ENCODE measurements around the gene AOPEP. TPM values are rescaled to one million over a fixed set of nuclear protein-coding genes. Genes with fewer than 3 reads are reported as not detected.
"Not testable (repeated sequence)": the region's sequence is repeated elsewhere in the genome, so short reads cannot be mapped to it uniquely, and the experiment has no call there.

The AOPEP gene
- polyA plus RNA-seq, 3 donors, result 56.6 to 63.4 (median 60.7) TPM

- DNase-seq (ENCODE audit: extremely low read depth in 1 of 11, low read depth in 9 of 11, low spot score in 4 of 11), result no peak
These were observed 98.6 kb downstream of the AOPEP start for GRCh38 chr9:94824913-94825610.

GRCh38 chr9:94825611-94825958 is 99.1 kb downstream of the AOPEP start:
- no peak for DNase-seq (ENCODE audit: extremely low read depth in 1 of 11, low read depth in 9 of 11, low spot score in 4 of 11)

DNA sequence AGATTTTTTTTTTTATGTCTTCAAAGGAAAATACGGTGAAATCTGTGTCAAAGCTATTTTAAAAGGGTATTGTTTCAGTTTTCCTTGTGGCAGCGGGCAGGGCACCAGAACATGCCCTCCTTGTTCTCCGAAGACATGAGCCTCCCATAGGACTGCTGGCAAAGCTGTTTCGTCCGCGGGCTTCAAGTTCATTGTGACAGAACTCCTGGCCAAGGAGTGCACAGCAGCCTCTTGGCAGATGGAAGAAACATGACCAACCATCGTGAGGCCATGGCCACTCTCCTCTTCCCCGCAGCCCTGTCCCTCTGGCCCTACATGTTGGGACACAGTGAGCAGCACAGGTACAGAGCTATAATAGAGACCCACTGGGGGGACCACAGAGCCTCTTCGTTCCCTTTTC is 99.5 kb downstream of the AOPEP start:
- no peak for DNase-seq (ENCODE audit: extremely low read depth in 1 of 11, low read depth in 9 of 11, low spot score in 4 of 11)

DNA sequence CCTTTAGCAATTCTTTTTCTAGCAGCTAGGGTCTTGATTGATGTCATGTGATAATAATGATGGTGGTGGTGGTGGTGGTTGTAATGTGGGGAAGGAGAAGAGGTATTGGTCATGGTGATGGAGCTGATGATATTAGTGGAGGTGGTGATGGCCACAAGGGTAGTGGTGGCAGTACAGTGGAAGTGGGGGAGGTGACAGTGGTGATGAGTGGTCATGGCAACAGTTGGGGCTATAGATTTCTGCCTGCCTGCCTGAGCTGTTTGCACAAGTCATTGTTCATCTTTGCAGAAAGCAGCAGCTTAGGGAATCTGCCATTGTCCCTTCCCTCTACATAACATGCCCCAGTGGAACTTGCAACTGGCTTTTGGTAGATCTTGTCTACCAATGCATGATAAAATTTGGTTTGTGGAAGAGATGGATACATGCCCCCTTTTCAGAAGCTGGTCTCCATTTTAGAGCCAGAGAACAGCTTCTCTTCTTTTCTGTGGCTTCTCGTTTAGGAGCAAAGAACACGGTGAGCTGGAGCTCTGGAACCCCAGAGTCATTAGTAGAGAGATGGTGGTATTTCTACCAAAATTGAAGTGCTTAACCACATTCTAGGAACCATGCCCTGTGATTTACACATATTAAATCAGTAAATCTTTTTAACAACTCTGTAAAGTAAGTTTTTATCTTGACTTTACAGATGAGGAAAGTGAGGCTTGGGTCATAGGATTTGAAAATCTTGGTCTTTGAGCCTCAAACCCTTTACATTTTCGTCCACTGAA is 100.3 kb downstream of the AOPEP start:
- DNase-seq (ENCODE audit: extremely low read depth in 1 of 11, low read depth in 9 of 11, low spot score in 4 of 11), result no peak

DNA sequence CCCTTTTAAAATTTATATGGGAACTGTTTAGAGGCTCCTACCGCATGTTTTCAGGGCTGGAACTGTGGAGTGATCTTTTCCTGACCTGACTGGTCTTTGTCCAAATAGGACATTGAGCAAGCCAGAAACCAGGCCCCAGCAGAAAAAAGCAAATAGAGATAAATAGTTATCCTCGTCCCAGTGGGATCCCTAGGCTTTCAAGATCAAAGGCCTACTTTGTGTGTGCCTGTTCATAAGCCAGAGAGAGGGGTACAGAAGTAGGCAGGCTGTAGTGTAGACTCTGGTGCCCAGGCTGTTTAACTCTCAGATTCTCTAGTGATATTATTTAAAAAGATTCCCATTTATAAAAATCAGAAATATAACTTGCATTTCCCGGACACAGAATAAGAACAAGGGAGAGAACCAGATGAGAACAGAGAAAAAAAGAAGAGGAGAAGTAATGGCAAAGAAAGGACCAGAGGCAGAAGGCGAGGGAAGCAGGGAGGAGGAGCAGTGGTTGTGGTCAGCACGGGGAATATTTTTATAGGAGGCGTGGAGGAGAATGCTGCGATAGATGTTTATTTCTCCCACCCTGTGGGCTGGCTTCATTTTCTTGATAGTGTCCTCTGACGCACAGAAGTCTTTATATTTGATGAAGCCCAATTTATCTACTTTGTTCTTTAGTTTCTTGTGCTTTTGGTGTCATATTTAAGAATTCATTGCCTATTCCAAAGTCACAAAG is 101.2 kb downstream of the AOPEP start:
- no peak for DNase-seq (ENCODE audit: extremely low read depth in 1 of 11, low read depth in 9 of 11, low spot score in 4 of 11)

- DNase-seq (ENCODE audit: extremely low read depth in 1 of 11, low read depth in 9 of 11, low spot score in 4 of 11), result no peak
These were observed 103.0 kb downstream of the AOPEP start for GRCh38 chr9:94829380-94830070.

DNA sequence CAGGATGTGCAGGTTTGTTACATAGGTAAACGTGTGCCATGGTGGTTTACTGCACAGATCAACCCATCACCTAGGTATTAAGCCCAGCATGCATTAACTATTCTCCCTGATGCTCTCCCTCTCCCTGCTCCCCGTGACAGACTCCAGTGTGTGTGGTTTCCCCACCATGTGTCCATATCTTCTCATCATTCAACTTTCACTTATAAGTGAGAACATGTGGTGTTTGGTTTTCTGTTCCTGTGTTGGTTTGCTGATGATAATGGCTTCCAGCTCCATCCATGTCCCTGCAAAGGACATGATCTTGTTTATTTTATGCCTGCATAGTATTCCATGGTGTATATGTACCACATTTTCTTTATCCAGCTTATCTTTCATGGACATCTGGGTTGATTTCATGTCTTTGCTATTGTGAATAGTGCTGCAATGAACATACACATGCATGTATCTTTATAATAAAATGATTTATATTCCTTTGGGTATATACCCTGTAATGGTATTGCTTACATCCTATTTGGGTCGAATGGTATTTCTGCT is 103.6 kb downstream of the AOPEP start:
- DNase-seq (ENCODE audit: extremely low read depth in 1 of 11, low read depth in 9 of 11, low spot score in 4 of 11), result not testable (repeated sequence)

DNA sequence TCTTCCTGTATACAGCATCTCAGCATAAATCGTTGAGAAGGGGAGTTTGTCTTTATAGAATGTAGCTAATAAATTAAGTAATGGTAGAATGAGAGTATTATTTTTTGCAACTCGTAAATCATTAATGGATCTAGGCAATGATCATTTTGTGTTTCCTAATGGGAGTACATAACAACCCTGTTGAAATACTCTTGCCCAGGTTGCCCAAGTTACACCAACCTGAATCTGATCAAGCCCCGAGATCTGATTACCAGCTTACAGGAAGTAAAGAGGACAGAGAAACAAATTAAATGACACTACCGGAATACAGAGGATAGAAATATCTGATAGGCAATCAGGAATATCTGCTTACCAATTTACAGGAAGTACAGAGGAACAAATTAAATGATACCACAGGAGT is 107.3 kb downstream of the AOPEP start:
- DNase-seq (ENCODE audit: extremely low read depth in 1 of 11, low read depth in 9 of 11, low spot score in 4 of 11), result no peak

DNA sequence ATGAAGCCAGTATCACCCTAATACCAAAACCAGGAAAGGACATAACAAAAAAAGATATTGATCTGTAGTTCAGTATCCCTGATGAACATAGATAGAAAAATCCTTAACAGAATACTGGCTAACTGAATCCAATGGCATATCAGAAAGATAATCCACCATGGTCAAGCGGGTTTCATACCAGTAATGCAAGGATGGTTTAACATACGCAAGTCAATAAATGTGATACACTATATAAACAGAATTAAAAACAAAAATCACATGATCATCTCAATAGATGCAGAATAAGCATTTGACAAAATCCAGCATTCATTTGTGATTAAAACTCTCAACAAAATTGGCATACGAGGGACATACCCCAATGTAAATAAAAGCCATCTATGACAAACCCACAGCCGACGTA is 110.9 kb downstream of the AOPEP start:
- no peak for DNase-seq (ENCODE audit: extremely low read depth in 1 of 11, low read depth in 9 of 11, low spot score in 4 of 11)

DNA sequence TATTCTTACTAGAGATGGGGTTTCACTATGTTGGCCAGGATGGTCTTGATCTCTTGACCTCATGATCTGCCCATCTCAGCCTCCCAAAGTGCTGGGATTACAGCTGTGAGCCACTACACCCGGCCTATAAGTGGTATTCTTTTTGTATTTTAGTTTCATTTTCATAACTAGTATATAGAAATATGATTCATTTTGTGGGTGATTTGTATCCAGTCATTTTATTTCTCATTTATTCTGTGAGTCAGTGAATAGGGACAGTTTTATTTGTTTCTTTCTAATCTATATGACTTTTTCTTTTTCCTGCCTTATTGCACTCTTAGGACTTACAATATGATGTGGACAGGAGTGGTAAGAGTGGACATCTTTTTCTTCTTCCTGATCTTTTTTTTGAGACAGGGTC is 112.9 kb downstream of the AOPEP start:
- DNase-seq (ENCODE audit: extremely low read depth in 1 of 11, low read depth in 9 of 11, low spot score in 4 of 11), result no peak

- no peak for DNase-seq (ENCODE audit: extremely low read depth in 1 of 11, low read depth in 9 of 11, low spot score in 4 of 11)
These were observed 114.2 kb downstream of the AOPEP start for GRCh38 chr9:94840738-94841137.

DNA sequence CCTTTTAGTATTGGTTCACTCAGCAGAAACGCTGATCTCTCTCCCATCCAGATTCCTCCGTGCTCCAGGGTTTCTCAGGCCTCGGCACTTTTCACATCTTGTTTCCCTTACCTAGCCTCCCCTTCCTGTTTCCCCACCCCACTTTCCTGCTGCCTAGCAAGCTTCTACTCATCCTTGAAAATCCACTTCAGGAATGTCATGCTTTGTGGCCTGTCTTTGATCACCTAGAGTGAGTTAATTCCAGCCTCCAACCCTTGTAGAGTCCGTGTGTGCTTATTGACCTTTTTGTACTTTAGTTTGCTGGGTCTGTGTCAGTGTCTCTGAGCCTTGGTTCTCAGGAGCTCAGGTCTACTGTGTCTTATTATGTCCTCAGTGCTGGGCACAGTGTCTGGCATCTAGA is 116.6 kb downstream of the AOPEP start:
- no peak for DNase-seq (ENCODE audit: extremely low read depth in 1 of 11, low read depth in 9 of 11, low spot score in 4 of 11)

DNA sequence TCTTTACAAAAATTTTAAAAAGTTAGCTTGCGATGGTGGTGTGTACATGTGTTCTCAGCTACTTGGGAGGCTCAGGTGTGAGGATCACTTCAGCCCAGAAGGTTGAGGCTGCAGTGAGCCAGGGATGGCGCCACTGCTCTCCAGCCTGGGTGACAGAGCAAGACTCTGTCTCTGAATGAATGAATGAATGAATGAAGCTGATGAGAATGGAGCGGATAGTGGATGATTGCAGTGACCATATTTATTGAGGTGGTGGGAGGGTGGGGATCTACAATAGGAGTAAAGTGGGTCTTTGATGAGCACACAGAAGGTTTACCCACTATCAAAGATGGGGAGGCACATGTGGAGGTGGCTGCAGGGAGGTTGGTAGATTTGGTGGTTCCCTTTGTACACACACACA is 120.2 kb downstream of the AOPEP start:
- DNase-seq (ENCODE audit: extremely low read depth in 1 of 11, low read depth in 9 of 11, low spot score in 4 of 11), result no peak

GRCh38 chr9:94847486-94847885 is 121.0 kb downstream of the AOPEP start:
- DNase-seq (ENCODE audit: extremely low read depth in 1 of 11, low read depth in 9 of 11, low spot score in 4 of 11), result peak in 2 of 11 donors; percentile 54 to 70

DNA sequence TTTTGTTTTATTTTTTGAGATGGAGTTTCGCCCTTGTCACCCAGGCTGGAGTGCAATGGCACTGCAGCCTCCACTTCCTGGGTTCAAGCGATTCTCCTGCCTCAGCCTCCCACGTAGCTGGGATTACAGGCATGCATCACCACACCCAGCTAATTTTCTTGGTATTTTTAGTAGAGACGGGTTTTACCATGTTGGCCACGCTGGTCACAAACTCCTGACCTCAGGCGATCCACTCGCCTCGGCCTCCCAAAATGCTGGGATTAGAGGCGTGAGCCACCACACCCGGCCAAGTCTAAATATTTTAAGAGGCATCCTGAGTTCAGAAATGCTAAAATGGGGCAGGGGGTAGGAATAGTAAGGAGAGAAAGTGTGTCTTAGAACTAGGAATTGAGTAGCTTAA is 122.3 kb downstream of the AOPEP start:
- DNase-seq (ENCODE audit: extremely low read depth in 1 of 11, low read depth in 9 of 11, low spot score in 4 of 11), result not testable (repeated sequence)

DNA sequence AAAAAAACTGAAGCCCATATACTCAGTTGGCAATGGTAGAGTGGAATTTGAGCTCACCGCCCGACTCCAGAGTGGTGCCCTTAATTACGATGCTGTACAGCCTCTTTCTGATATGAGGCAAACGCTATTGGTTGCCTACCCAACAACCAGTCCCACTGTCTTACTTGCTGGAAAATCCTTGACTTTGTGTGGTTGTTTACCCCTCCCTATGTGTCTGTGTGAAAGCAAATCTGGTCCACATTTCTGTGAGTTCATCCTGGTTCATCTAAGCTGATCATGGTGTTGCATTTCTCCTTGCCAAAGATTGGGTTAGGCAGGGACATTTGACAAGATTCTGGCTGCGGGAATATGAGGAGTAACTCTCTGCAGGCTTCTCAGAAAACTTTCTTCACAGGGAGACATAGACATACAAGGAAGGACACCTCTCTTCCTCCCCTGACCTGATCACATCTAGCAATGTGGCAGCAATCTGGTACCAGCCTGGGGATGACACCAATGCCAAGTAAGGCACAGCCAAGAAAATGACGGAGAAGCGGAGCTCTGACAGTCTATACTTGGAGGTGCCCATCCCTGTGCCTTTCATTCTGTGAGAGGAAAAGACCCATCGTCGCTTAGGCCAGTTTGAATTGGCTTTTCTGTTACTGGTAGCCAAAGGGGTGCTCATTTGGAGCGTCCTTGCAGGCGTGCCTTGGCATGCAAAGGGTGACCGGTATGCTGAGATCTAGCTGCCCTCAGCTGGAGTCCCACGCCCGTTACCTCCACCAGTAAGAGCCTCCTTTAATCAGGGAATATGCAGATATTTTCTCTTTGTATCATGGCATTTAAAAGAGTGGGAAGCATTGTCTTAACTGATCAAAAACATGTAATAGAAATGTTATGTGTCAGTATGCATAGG is 124.3 kb downstream of the AOPEP start:
- DNase-seq (ENCODE audit: extremely low read depth in 1 of 11, low read depth in 9 of 11, low spot score in 4 of 11), result no peak

DNA sequence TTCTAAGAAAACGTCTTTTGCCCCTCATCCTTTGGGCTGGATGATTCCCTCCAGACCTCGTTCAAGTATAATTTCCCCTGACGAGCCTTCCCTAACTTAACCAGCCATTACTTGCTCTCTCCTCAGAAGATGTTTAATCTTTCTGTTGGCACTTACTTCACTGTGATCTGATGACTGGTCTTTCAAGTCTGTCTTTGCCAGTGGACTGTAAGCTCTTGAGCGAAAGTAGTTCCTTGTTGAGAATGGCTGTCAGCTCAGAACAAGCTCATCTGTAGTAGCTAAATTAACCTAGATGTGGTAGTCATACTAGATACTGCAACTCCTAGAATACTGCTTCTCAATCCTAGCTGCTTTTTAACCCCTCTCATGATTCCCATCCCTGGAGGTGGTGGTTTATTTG is 125.0 kb downstream of the AOPEP start:
- no peak for DNase-seq (ENCODE audit: extremely low read depth in 1 of 11, low read depth in 9 of 11, low spot score in 4 of 11)

DNA sequence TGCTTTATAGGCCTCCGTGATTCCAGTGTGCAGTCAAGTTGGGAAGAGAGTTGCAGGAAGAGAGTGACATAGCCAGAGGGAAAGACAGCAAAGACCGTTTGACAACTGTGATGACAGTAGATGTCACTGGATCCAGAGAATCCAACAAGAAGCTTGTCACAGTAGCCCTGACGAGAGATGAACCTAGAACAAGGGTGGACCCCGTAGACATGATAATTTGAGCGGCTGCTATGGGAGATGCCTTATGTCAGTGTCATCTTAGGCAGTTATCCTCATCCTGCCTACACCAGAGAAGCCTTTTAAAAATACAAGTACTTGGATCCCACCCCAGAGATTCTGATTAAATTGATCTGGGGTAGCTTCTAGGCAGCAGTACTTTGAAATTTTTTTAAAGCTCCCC is 125.4 kb downstream of the AOPEP start:
- no peak for DNase-seq (ENCODE audit: extremely low read depth in 1 of 11, low read depth in 9 of 11, low spot score in 4 of 11)
